Right lobe of liver (tissue), 4 donors: Measurements from ENCODE around the gene PRKCA.

Experiments
- POLR2A ChIP-seq: fragments of 450-650 bp; IDR thresholded peaks from one replicate; pipeline ENCODE4 v1.6.1; 2017; ENCODE audit warnings: antibody characterized with exemption, mild to moderate bottlenecking
- TF ChIP-seq, protein P1 (sequence below), 4 donors: fragments of 200-600 bp in 3 of 4; fragments of 450-650 bp in 1 of 4; IDR thresholded peaks; one replicate each; pipeline versions ENCODE4 v1.5.1 to v1.8.0; 2016 to 2022; ENCODE audit warnings: antibody characterized with exemption in 4 of 4, mild to moderate bottlenecking in 2 of 4
- donor health status: DM: no; HTN: no; CAD: no.
- donor health status: DM: no; HTN: no; CAD: no.
- donor health status: DM: no; HTN: yes; CAD: no.

DNA sequence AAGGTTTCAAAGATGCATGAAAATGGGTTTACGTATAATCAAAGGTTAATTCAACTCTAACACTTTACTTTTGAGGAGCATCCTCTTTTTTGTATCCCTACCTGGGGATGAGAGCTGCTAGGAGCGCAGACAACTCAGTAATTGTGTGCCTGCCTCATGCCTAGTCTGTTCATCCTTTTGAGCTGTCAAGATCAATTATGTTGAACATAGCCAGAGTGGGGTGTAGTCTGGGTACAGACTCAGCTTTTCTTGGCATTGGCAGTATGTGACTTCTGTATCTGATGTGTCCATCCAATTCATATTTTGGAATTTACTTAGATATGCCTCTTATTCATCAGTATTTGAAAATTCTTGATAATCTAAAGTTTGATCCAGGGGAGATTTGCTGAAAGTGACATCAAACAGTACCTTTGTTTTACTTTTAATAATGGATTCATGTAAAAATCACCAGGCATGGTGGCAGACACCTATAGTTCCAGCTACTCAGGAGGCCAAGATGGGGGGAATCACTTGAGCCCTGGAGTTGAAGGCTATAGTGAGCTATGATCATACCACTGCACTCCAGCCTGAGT lies 24.1 kb downstream of the PRKCA start:
- TF ChIP-seq POLR2A, result no peak
- TF ChIP-seq, protein P1, sequence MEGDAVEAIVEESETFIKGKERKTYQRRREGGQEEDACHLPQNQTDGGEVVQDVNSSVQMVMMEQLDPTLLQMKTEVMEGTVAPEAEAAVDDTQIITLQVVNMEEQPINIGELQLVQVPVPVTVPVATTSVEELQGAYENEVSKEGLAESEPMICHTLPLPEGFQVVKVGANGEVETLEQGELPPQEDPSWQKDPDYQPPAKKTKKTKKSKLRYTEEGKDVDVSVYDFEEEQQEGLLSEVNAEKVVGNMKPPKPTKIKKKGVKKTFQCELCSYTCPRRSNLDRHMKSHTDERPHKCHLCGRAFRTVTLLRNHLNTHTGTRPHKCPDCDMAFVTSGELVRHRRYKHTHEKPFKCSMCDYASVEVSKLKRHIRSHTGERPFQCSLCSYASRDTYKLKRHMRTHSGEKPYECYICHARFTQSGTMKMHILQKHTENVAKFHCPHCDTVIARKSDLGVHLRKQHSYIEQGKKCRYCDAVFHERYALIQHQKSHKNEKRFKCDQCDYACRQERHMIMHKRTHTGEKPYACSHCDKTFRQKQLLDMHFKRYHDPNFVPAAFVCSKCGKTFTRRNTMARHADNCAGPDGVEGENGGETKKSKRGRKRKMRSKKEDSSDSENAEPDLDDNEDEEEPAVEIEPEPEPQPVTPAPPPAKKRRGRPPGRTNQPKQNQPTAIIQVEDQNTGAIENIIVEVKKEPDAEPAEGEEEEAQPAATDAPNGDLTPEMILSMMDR (IDR thresholded peaks at IDR 0.05), result no peak
